WTC11 (cell line): ENCODE measurements around the gene TNFAIP8L3. TPM values are rescaled to one million over a fixed set of nuclear protein-coding genes. Genes with fewer than 3 reads are reported as not detected.

Experiments used
- ATAC-seq: fragments of 200-7000 bp; cut with Tn5 transposase; 2 replicates; pipeline ENCODE4 v1.10.0; 2021; ENCODE audit warnings: mild to moderate bottlenecking, moderate library complexity
- CTCF ChIA-PET: fragments of 300-600 bp; sonication (Branson Sonifier 250); formaldehyde crosslinking; loops from one replicate; lab custom pipeline; 2021; ENCODE audit warnings: antibody characterized with exemption; lab: Charles Lee
- POLR2A ChIA-PET: fragments of 350-600 bp; sonication (Branson Sonifier 250); formaldehyde crosslinking; loops from one replicate; lab custom pipeline; 2021; ENCODE audit warnings: antibody characterized with exemption; lab: Charles Lee
- DNase-seq: peaks from one replicate; pipeline ENCODE4 v3.0.0; 2021; ENCODE audit warnings: low spot score
- H3K27ac Mint-ChIP-seq: 2 replicates; pipeline ENCODE4 v1.8.0; 2021; ENCODE audit warnings: mixed read lengths
- H3K27me3 Mint-ChIP-seq: 2 replicates; pipeline ENCODE4 v1.8.0; 2021; ENCODE audit warnings: low read depth, mild to moderate bottlenecking, moderate library complexity, mixed read lengths
- H3K36me3 Mint-ChIP-seq: 2 replicates; pipeline ENCODE4 v1.8.0; 2021; ENCODE audit warnings: mixed read lengths
- H3K4me1 Mint-ChIP-seq: 2 replicates; pipeline ENCODE4 v1.8.0; 2022; ENCODE audit warnings: mixed read lengths
- H3K4me3 Mint-ChIP-seq: 2 replicates; pipeline ENCODE4 v1.8.0; 2021; ENCODE audit warnings: mild to moderate bottlenecking, moderate library complexity, mixed read lengths
- H3K9me3 Mint-ChIP-seq: 2 replicates; pipeline ENCODE4 v1.8.0; 2021; ENCODE audit warnings: mixed read lengths
- EMX1 ChIP-seq: fragments of 250-450 bp; sonication (Bioruptor Pico); IDR thresholded peaks from 2 replicates; pipeline ENCODE4 v1.8.0; 2021; ENCODE audit warnings: mild to moderate bottlenecking
- ETV6 ChIP-seq: sonication (generic); formaldehyde crosslinking; IDR thresholded peaks from 2 replicates; pipeline ENCODE4 v1.8.1; 2022; ENCODE audit warnings: mild to moderate bottlenecking, missing genetic modification reagents
- FOXJ3 ChIP-seq: sonication (generic); formaldehyde crosslinking; IDR thresholded peaks from 2 replicates; pipeline ENCODE4 v1.9.0; 2021; ENCODE audit warnings: missing genetic modification reagents, mild to moderate bottlenecking, borderline replicate concordance
- FOXP1 ChIP-seq: sonication (generic); formaldehyde crosslinking; IDR thresholded peaks from 2 replicates; pipeline ENCODE4 v1.8.0; 2022; ENCODE audit warnings: missing genetic modification reagents, mild to moderate bottlenecking, moderate library complexity, borderline replicate concordance
- IRF2 ChIP-seq: sonication (generic); formaldehyde crosslinking; IDR thresholded peaks from 2 replicates; pipeline ENCODE4 v1.8.0; 2022; ENCODE audit warnings: low read depth, missing genetic modification reagents, borderline replicate concordance
- JUN ChIP-seq: sonication (generic); formaldehyde crosslinking; IDR thresholded peaks from 2 replicates; pipeline ENCODE4 v1.8.0; 2023; ENCODE audit warnings: mild to moderate bottlenecking, missing genetic modification reagents
- KAT7 ChIP-seq: sonication (generic); formaldehyde crosslinking; IDR thresholded peaks from 2 replicates; pipeline ENCODE4 v1.8.1; 2023; ENCODE audit warnings: missing genetic modification reagents, mild to moderate bottlenecking, borderline replicate concordance
- NFATC4 ChIP-seq: fragments of 250-450 bp; sonication (Bioruptor Pico); IDR thresholded peaks from 2 replicates; pipeline ENCODE4 v1.9.0; 2021; ENCODE audit warnings: mild to moderate bottlenecking
- NFE2L1 ChIP-seq: sonication (generic); formaldehyde crosslinking; IDR thresholded peaks from 2 replicates; pipeline ENCODE4 v1.8.1; 2023; ENCODE audit warnings: missing genetic modification reagents
- NR1H2 ChIP-seq: sonication (generic); formaldehyde crosslinking; IDR thresholded peaks from 2 replicates; pipeline ENCODE4 v1.9.0; 2021; ENCODE audit warnings: mild to moderate bottlenecking, moderate library complexity, missing genetic modification reagents
- NR3C1 ChIP-seq: sonication (generic); formaldehyde crosslinking; conservative IDR thresholded peaks from 2 replicates; pipeline ENCODE4 v1.8.1; 2023; ENCODE audit warnings: low read depth, mild to moderate bottlenecking, missing genetic modification reagents
- PRRX2 ChIP-seq: fragments of 250-450 bp; sonication (Bioruptor Pico); IDR thresholded peaks from 2 replicates; pipeline ENCODE4 v1.8.0; 2021; ENCODE audit warnings: mild to moderate bottlenecking
- RELA ChIP-seq: sonication (generic); formaldehyde crosslinking; IDR thresholded peaks from 2 replicates; pipeline ENCODE4 v1.8.1; 2022; ENCODE audit warnings: missing genetic modification reagents, mild to moderate bottlenecking, borderline replicate concordance
- SP1 ChIP-seq: sonication (generic); formaldehyde crosslinking; conservative IDR thresholded peaks from 2 replicates; pipeline ENCODE4 v1.8.1; 2022; ENCODE audit warnings: missing genetic modification reagents
- USF2 ChIP-seq: sonication (generic); formaldehyde crosslinking; IDR thresholded peaks from 2 replicates; pipeline ENCODE4 v1.8.1; 2023; ENCODE audit warnings: mild to moderate bottlenecking, missing genetic modification reagents, moderate library complexity
- ZNF121 ChIP-seq: sonication (generic); formaldehyde crosslinking; IDR thresholded peaks from 2 replicates; pipeline ENCODE4 v1.8.0; 2023; ENCODE audit warnings: missing genetic modification reagents
- ZNF281 ChIP-seq: sonication (generic); formaldehyde crosslinking; IDR thresholded peaks from 2 replicates; pipeline ENCODE4 v1.8.0; 2023; ENCODE audit warnings: mild to moderate bottlenecking, missing genetic modification reagents
- ZNF317 ChIP-seq: sonication (generic); formaldehyde crosslinking; IDR thresholded peaks from 2 replicates; pipeline ENCODE4 v1.8.1; 2023; ENCODE audit warnings: low read depth, mild to moderate bottlenecking, moderate library complexity, missing genetic modification reagents, borderline replicate concordance
- ZNF423 ChIP-seq: fragments of 250-450 bp; sonication (Bioruptor Pico); IDR thresholded peaks from 2 replicates; pipeline ENCODE4 v2.1.2; 2022; ENCODE audit warnings: mild to moderate bottlenecking, moderate library complexity
- ZNF512 ChIP-seq: sonication (generic); formaldehyde crosslinking; IDR thresholded peaks from 2 replicates; pipeline ENCODE4 v1.8.1; 2022; ENCODE audit warnings: missing genetic modification reagents, borderline replicate concordance
- total RNA-seq: library from RNA; stranded (reverse); gene quantifications from 3 replicates; pipeline ENCODE4 v1.2.3, GENCODE V29; 2021
- TF ChIP-seq, protein P1 (sequence below): sonication (generic); formaldehyde crosslinking; conservative IDR thresholded peaks from 2 replicates; pipeline ENCODE4 v1.8.1; 2022; ENCODE audit warnings: mild to moderate bottlenecking, missing genetic modification reagents
- TF ChIP-seq, protein P2 (sequence below): sonication (generic); formaldehyde crosslinking; IDR thresholded peaks from 2 replicates; pipeline ENCODE4 v1.8.0; 2022; ENCODE audit warnings: missing genetic modification reagents
- TF ChIP-seq, protein P3 (sequence below): fragments of 250-450 bp; sonication (Bioruptor Pico); IDR thresholded peaks from 2 replicates; pipeline ENCODE4 v2.1.2; 2022; ENCODE audit warnings: mild to moderate bottlenecking, moderate library complexity
- TF ChIP-seq, protein P4 (sequence below): sonication (generic); formaldehyde crosslinking; IDR thresholded peaks from 2 replicates; pipeline ENCODE4 v1.8.0; 2022; ENCODE audit warnings: mild to moderate bottlenecking, missing genetic modification reagents

TNFAIP8L3 gene
- total RNA-seq, 1 experiment from 2014 or later, result 0.39 TPM

DNA sequence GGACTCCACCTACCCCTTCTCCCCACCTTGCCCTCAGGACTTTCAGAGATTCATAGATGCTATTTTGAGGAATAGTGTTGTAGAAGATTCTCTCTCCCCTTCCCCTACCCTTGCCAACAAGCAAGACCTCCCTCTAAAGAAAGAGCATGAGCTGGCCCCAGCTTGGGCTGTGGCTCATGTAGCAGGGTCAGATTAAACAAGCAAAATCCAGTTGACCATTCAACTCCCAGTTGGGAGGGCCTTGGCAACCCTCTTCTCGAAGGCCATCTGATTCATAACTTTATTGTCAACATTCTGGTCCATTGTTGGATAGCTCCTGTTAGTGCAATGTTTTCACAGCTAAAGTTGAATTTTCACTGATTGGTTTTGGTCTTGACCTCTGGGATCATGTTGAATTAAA lies 41.1 kb downstream of the TNFAIP8L3 start (continued):
- TF ChIP-seq KAT7 (CRISPR knock-in tag) (no peak), ZNF121 (CRISPR knock-in tag) (no peak), FOXJ3 (CRISPR knock-in tag) (no peak), NFATC4 (CRISPR knock-in tag) (no peak), ZNF512 (CRISPR knock-in tag) (no peak), FOXP1 (CRISPR knock-in tag) (no peak)
- TF ChIP-seq, protein P1, sequence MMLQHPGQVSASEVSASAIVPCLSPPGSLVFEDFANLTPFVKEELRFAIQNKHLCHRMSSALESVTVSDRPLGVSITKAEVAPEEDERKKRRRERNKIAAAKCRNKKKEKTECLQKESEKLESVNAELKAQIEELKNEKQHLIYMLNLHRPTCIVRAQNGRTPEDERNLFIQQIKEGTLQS (CRISPR knock-in tag), result no peak
- TF ChIP-seq, protein P2, sequence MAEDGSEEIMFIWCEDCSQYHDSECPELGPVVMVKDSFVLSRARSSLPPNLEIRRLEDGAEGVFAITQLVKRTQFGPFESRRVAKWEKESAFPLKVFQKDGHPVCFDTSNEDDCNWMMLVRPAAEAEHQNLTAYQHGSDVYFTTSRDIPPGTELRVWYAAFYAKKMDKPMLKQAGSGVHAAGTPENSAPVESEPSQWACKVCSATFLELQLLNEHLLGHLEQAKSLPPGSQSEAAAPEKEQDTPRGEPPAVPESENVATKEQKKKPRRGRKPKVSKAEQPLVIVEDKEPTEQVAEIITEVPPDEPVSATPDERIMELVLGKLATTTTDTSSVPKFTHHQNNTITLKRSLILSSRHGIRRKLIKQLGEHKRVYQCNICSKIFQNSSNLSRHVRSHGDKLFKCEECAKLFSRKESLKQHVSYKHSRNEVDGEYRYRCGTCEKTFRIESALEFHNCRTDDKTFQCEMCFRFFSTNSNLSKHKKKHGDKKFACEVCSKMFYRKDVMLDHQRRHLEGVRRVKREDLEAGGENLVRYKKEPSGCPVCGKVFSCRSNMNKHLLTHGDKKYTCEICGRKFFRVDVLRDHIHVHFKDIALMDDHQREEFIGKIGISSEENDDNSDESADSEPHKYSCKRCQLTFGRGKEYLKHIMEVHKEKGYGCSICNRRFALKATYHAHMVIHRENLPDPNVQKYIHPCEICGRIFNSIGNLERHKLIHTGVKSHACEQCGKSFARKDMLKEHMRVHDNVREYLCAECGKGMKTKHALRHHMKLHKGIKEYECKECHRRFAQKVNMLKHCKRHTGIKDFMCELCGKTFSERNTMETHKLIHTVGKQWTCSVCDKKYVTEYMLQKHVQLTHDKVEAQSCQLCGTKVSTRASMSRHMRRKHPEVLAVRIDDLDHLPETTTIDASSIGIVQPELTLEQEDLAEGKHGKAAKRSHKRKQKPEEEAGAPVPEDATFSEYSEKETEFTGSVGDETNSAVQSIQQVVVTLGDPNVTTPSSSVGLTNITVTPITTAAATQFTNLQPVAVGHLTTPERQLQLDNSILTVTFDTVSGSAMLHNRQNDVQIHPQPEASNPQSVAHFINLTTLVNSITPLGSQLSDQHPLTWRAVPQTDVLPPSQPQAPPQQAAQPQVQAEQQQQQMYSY (CRISPR knock-in tag), result no peak

DNA sequence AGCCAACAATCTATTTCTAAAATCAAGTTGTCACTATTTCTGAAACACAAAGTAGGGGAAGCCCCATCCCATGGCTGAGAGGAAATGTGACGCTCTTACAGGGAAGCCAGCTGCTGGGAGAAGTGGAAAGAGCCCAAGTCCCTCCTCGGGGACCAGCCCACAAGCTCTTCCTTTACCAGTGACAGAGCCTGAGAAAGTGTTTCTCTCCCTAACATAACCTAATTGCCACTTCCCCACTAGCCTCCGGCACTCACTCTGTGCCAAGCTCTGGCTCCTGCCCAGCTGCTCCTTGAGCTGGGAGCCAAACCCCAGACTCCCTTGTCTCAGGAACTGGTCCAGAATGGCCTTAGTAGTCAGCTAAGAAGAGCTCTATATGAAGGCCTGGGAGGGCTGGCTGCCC lies 42.9 kb downstream of the TNFAIP8L3 start:
- Mint-ChIP-seq H3K36me3 (no peaks in the 10 kb centered on the region), H3K27ac (no peak overlapping the region), H3K27me3 (no peaks in the 10 kb centered on the region), H3K4me1 (peaks cover 39% of the 10 kb centered on the region), H3K9me3 (no peaks in the 10 kb centered on the region), H3K4me3 (no peak overlapping the region)
- ATAC-seq, result no peak
- TF ChIP-seq ZNF423 (CRISPR knock-in tag), result no peak
- TF ChIP-seq NFE2L1 (CRISPR knock-in tag), result no peak
- no peak for TF ChIP-seq SP1 (CRISPR knock-in tag)
- TF ChIP-seq ETV6, result no peak
- no peak for TF ChIP-seq EMX1 (CRISPR knock-in tag)
- TF ChIP-seq, protein P3, sequence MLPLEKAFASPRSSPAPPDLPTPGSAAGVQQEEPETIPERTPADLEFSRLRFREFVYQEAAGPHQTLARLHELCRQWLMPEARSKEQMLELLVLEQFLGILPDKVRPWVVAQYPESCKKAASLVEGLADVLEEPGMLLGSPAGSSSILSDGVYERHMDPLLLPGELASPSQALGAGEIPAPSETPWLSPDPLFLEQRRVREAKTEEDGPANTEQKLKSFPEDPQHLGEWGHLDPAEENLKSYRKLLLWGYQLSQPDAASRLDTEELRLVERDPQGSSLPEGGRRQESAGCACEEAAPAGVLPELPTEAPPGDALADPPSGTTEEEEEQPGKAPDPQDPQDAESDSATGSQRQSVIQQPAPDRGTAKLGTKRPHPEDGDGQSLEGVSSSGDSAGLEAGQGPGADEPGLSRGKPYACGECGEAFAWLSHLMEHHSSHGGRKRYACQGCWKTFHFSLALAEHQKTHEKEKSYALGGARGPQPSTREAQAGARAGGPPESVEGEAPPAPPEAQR (CRISPR knock-in tag), result no peak
- TF ChIP-seq, protein P4, sequence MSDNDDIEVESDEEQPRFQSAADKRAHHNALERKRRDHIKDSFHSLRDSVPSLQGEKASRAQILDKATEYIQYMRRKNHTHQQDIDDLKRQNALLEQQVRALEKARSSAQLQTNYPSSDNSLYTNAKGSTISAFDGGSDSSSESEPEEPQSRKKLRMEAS (CRISPR knock-in tag), result no peak
- TF ChIP-seq NR3C1 (CRISPR knock-in tag), result no peak
- TF ChIP-seq JUN (CRISPR knock-in tag), result no peak
- no peak for TF ChIP-seq RELA (CRISPR knock-in tag)
- no peak for TF ChIP-seq PRRX2 (CRISPR knock-in tag)
- no peak for TF ChIP-seq IRF2 (CRISPR knock-in tag)
- TF ChIP-seq, protein P1 (CRISPR knock-in tag), result no peak
- TF ChIP-seq USF2 (CRISPR knock-in tag), result no peak
- TF ChIP-seq ZNF317 (CRISPR knock-in tag), result no peak
- TF ChIP-seq ZNF281 (CRISPR knock-in tag), result no peak
- TF ChIP-seq ZNF512 (CRISPR knock-in tag), result no peak
- no peak for TF ChIP-seq NR1H2
- ChIA-PET POLR2A (no interaction called here), CTCF (no interaction called here)
- DNase-seq, result no peak
